GM04504 (cell line): ENCODE results near the gene PLCB3.
A peak's percentile ranks its signal among the peaks of the same experiment; 100 is the strongest.
"Not testable (repeated sequence)": the region's sequence is repeated elsewhere in the genome, so short reads cannot be mapped to it uniquely, and the experiment has no call there.

Source experiments
- DNase-seq: peaks from one replicate; pipeline ENCODE4 v3.0.0-alpha.2; 2012; ENCODE audit warnings: low read depth

The PLCB3 gene

GRCh38 chr11:64237484-64237951 lies 13.8 kb upstream of the PLCB3 start:
- DNase-seq: no peak

- DNase-seq: no peak
Measured at GRCh38 chr11:64238076-64238475, 13.3 kb upstream of the PLCB3 start.

GRCh38 chr11:64238999-64239398 lies 12.3 kb upstream of the PLCB3 start:
- no peak for DNase-seq

DNA sequence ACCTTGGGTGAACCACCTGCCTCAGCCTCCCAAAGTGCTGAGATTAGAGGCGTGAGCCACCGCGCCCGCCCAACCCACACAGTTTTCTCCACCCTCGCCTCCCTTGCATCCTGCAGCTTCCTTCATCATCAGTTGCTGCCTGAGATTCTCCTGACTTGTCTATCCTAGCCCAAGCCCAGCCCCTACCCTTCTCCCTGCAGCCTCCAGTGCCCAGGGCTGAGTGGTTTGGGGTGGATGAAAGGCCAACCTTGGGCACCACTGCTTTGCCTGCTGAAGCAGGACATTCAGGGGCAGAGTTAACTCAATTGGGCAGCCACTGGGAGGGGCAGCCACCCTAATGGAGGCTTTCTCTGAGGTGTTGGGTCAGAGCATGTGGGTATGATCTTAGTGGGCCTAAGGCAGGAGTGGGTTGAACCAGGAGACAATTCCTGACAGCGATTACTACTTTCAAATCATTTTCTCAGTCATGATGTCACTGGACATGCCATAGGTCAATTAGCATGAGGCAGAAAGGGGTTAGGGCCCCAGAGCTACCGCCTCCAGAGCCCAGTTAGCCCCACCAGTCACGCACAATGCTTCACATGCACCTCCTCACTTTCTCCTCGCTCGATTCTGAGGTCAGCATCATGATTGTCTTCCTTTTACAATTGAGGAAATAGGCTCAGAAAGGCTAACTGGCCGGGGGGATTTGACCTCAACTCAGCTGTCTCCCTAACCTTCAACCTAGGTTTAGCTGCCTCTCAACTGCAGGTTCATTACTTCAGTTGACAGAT lies 11.5 kb upstream of the PLCB3 start:
- no peak for DNase-seq

- DNase-seq: peak; percentile 95
Measured at GRCh38 chr11:64240435-64241240, 10.7 kb upstream of the PLCB3 start, which contains the start of gene FKBP2. TSS of gene FKBP2 (plus strand) at chr11:64241095. CDS start at chr11:64242388, 1,293 bp downstream.

DNA sequence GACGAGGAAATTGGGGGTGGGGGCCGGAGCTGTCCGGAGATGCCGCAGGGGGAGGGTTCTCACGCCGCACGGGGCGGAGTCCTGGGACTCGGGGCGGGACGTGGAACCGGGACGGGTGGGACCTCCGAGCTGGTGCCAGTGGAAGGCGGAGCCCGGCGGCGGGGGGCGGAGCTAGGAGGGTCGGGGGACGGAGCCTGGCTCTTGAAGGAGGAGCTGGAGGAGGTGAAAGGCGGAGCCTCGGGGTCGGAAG lies 10.2 kb upstream of the PLCB3 start:
- DNase-seq: peak; percentile 97

- no peak for DNase-seq
Measured at GRCh38 chr11:64241491-64242374, 9.6 kb upstream of the PLCB3 start.

- DNase-seq: no peak
Measured at GRCh38 chr11:64243236-64243854, 8.0 kb upstream of the PLCB3 start.

DNA sequence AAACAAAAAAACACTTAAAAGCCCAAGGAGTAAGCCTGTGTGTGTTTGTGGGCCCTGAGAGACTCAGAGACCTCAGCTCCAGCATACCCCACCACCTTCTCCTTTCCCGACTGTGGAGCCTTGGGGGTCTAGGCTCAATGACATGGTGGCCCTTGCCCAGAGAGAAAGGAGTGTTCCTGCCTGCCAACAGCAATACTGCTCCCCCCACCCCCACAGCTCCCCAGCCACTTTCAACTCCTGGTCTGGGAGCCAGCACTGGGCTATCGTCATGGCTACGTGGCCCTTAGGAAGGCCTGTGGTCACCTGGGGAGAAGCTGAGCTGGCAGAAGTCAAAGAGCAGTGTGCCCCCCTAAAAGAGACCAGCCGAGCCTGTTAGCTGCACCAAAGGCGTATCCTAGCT lies 7.2 kb upstream of the PLCB3 start:
- no peak for DNase-seq

GRCh38 chr11:64244966-64245365 lies 6.4 kb upstream of the PLCB3 start:
- no peak for DNase-seq

GRCh38 chr11:64245401-64245796 lies 5.9 kb upstream of the PLCB3 start:
- DNase-seq: no peak

DNA sequence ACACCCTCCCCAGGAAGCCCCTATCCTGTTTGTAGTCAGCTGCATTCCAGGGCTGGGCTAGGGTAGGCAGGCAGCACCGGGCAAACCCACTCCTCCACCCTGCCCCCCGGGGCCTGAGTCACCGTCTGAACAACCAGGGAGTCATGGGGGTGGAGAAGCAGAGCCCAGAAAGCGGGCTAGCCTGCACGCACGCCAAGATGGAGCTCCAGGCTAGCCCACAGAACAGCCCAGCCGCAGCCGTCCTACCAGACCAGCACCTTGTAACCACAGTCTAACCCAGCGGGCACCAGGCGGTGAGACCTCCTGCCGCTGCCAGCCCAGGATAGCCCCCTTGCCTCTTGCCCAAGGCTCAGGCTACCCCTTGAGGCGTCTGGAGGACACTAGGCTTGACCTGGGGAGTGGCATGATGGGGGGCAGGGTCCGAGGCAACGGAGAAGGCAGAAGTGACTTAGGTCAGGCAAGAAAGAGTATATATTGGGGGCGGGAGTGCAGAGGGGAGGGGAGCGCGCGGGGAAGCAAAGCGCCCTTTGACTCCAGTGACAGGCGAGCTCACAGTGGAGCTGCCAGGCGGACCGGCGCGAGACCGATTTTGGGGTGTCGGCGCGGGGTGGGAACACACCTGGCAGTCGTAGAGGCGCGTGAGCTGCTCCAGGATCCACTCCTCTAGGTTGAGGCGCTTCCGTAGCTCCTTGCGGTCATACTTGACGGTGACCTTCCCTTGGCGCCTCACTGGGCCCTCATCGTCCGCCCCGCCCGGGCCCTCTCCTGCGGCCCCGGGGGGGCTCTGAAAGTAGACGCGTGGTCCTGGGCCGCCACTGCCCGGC lies 5.3 kb upstream of the PLCB3 start:
- peak; percentile 72 for DNase-seq

- DNase-seq: not testable (repeated sequence)
Measured at GRCh38 chr11:64246621-64246870, 4.8 kb upstream of the PLCB3 start.

GRCh38 chr11:64246871-64247728 lies 4.2 kb upstream of the PLCB3 start, which contains the start of gene PPP1R14B:
TSS of gene PPP1R14B (minus strand) at chr11:64246943. CDS start at chr11:64246673, 270 bp downstream.
- peak; percentile 68 for DNase-seq

GRCh38 chr11:64247729-64248531 lies 3.4 kb upstream of the PLCB3 start:
- DNase-seq: no peak

DNA sequence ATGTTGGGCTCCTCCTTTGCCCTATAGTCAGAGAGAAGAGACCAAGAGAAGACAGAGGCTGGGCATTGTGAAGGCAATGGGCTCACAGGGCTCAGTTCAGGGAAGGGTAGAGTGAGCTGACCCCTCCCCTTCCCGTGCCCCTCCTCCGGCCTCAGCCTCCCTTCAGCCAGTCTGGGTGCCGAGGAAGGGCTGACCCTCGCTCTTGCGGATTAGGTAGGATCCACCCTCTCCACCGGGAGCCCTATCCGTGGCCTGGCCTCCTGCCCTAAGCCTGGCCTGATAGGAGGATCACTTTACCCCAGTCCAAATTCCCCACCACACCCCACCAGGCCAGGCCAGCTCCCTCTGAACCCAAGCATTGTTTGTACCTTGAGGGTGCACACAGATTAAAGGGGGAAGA lies 2.8 kb upstream of the PLCB3 start:
- no peak for DNase-seq

DNA sequence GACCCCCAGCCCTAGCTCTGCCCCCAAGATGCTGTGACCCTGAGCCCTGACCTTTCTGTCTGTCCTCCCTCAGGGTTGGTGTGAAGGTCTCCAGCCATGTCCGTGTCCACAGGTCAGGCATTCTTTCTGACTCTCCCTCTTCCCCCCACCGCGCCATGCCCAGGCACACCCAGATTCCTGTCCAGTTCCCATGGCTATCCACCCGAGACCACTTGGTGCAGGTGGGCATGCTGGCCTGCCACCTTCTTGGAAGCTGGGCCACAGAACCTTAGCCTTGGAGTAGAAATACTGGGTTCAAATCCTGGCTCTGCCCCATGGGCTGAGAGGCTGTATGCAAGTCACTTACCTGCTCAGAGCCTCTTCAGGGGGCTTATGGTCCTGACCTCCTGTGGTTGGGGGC lies 2.3 kb upstream of the PLCB3 start:
- DNase-seq: no peak

GRCh38 chr11:64249563-64250414 lies 1.5 kb upstream of the PLCB3 start:
- DNase-seq: no peak
